HG03066 (cell line): ENCODE measurements around the gene SPATA2.
"Not testable (repeated sequence)": the region's sequence is repeated elsewhere in the genome, so short reads cannot be mapped to it uniquely, and the experiment has no call there.

Source experiments
- ATAC-seq: cut with Tn5 transposase; IDR thresholded peaks from one replicate; pipeline ENCODE4 v1.9.1; 2021; ENCODE audit warnings: low read depth; ENCODE audit not compliant: unreplicated experiment

SPATA2 gene

DNA sequence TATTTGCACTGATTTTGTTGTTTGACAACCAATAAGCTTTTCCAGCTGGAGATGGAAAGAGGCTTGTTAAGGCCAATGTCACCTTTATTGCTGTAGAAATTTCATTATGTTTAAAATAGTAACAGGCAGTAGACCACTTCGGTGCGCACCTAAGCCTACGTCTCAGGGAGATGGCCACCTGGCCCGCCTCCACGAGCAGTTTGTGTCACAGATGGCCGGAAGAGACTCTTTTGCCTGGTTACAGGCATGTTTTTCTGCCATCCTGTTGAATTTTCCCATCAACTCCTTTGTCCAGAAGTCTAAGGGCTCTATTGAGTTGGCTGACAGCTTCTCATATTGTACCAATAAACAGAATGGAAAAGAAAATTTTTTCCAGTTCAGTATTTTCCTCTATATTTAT is 51.7 kb downstream of the SPATA2 start:
- no peak for ATAC-seq

DNA sequence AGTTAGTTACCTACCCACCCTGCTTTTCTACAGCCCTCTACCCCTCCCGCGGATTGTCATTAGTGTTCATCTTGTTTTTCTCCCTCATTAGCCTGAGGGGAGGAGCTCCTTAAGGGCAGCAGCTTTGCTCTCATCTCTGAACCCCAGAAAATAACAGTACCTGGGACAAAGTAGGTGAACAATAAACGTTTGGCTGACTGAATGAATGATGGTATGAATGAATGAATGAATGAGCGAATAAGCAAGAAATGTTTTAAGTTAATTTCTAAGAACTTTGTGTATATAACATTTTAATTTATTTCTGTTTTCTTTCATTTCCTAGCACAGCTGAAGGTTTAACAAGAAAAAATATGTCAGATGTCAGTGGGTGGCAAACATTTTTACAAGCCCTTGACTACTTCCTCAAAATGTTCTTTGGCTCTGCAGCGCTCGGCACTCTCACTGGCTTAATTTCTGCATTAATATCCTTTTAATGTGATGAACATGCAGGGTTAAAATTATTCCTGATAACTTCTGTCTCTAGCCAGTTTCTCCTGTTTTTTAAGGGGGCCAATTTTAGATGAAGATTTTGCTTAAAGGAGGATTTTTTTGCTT is 52.6 kb downstream of the SPATA2 start:
- no peak for ATAC-seq

DNA sequence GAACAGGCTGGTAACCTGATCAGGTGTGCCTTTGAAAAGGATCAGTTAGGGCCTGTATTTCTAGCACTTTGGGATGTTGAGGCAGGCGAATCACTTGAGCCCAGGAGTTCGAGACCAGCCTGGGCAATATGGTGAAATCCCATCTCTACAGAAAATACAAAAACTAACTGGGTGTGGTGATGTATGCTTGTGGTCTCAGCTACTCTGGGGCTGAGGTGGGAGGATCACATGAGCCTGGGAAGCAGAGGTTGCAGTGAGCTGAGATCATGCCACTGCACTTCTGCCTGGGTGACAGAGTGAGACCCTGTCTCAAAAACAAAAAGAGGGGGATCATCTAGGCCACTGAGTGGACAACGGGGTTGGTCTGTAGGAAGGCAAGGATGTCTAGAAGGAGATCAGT is 54.1 kb downstream of the SPATA2 start:
- not testable (repeated sequence) for ATAC-seq

DNA sequence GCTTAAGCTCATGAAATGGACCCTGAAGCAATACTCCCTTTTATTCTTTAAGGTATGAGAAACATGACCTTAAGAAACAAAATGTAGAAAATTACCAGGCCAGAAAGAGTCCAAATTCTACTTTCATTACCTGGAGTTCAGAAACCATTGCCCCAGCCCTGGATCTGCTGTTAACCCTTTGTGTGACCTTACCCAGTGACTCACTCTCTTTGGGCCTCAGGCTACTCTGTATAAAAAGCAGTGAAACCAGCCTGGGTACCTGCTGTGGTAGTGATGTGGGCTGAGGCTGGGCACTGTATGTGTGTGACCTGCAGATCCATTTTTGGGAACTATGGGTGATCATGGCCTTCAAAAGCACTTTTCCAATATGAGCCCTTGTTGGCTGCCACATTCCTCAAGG is 55.5 kb downstream of the SPATA2 start:
- ATAC-seq: no peak

GRCh38 chr20:49859011-49859410 is 56.3 kb downstream of the SPATA2 start:
- no peak for ATAC-seq

DNA sequence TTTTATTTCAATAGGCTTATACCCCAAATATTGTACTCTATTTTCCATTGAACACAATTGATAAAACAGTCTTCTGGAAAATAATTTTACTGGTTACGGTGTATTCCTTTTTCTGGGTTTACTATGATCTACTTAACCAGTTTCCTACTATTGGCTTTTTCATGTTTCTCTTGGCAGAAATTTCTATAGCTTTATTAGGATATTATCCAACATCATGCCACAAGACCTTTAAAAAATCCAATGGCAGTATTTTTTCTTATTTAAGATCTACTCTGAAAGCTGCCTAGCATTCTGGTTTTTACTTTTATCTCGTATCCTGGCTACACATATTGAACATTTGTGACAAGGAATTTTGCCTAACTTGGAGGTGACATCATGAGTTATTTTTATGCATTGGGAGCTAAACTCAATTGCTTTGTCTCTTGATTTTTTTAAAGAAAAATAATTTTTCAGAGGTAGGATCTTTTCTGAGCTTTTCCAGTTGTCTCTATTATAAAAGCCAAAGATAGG is 57.2 kb downstream of the SPATA2 start:
- no peak for ATAC-seq

DNA sequence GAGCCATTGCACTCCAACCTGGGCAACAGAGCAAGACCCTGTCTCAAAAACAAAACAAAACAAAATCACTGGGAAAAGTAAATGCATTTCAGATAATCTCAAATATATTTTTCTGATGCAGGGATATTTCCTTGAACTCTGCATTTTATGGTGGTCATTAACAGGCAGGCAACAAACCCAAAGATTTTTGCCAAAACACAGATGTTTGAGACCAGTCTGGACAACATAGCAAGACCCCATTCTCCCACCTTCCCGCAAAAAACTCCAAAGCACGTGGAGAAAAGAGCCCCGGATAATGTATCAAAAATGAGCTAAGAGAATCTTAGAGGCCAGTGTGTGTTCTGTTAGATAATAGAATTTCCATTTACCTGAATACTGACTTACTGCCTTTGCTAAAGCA is 58.4 kb downstream of the SPATA2 start:
- ATAC-seq: no peak

DNA sequence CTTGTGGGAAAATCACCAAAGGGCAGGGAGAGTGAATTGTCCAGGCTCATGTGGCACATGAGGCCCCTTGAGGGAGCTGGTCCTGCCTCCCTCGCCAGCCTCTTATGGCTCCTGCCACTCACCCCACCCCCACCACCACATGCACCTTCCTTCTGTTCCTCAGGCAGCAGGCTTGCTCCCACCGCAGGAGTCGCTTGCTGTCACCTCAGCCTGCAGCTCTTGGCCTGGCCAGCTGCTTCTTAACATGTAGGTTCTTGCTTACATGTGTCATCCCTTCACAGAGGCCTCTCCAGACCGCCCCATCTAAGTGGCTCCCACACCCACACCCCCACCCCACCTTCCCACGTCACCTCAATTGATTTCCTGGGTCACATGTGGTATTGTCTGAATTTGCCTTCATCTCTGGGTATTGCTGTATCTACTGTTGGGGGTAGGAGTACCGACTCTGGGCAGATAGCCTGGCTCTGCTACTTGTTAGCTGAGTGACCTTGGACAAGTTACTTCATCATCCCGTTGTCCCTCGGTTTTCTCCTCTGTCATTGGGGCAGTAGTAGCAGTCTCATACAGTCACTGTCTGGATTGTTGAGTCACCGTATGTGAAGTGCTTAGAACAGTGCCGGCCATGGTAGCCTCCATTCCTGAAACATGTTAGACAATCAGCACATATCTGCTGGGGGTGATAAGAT is 61.0 kb downstream of the SPATA2 start:
- no peak for ATAC-seq

- ATAC-seq: no peak
Measured at GRCh38 chr20:49853640-49854039, 61.7 kb downstream of the SPATA2 start.
